ENCODE measurements around the gene DNAAF1. TPM values are rescaled to one million over a fixed set of nuclear protein-coding genes. Genes with fewer than 3 reads are reported as not detected.

DNAAF1 gene
- total and polyA plus RNA-seq, 2 of the 4 experiments (the other 2 are of a cell fraction): 0.05 TPM; not detected in 1

- H2AK9ac ChIP-seq (replicated peaks; ENCODE audit: low read depth, low read length, poor library complexity): no peak overlapping the region
- no peaks in the 10 kb centered on the region; the same call in 1 of the 2 replicates for H4K20me1 ChIP-seq (ENCODE audit: insufficient read depth, low read length)
- H2AFZ ChIP-seq (replicated peaks; ENCODE audit: low read length, poor library complexity): no peak overlapping the region
- no peaks in the 10 kb centered on the region for H3K9me1 ChIP-seq (ENCODE audit: insufficient read depth, low read length)
- intact Hi-C loops (cut with micrococcal nuclease): no loop called here
- no peak overlapping the region for H4K5ac ChIP-seq (ENCODE audit: low read depth, low read length)
- H2BK5ac ChIP-seq (ENCODE audit: low read depth, low read length, poor library complexity, severe bottlenecking): no peak overlapping the region
- no peaks in the 10 kb centered on the region for H3K9me3 ChIP-seq (ENCODE audit: control insufficient read depth, insufficient read depth, low read length)
- no peak overlapping the region for H3K56ac ChIP-seq (ENCODE audit: extremely low read depth, insufficient read depth, low read length)
- H4K8ac ChIP-seq (ENCODE audit: low read depth in 2 of 2, low read length in 2 of 2): no peak overlapping the region
- H3K23ac ChIP-seq (ENCODE audit: low read depth, low read length): no peak overlapping the region
- H3K4ac ChIP-seq (ENCODE audit: low read depth, low read length): no peak overlapping the region
- H3K79me1 ChIP-seq (ENCODE audit: low read depth in 1 of 2, low read length in 2 of 2): no peaks in the 10 kb centered on the region
- ChIA-PET POLR2A (ENCODE audit: unreplicated experiment) (no interaction called here), CTCF (interaction anchor here (0.7 to 0.8 kb wide), 2 partner anchors 8 to 150 kb away, joined by 3 read pairs; partner anchors contain the start of gene TAF1C)
- H3K27me3 ChIP-seq (ENCODE audit: control insufficient read depth, insufficient read depth, low read length): peaks cover 34% of the 10 kb centered on the region
- ATAC-seq (ENCODE audit: low read depth) (no peak), DNase-seq (no peak)
- no TSS peak for BruUV-seq (replicated peaks)
- no peak overlapping the region for H2BK120ac ChIP-seq (ENCODE audit: low read depth, low read length)
- H2AK5ac ChIP-seq (ENCODE audit: low read depth, low read length): no peak overlapping the region
- H3K14ac ChIP-seq (replicated peaks; ENCODE audit: low read depth, low read length): no peak overlapping the region
- H2BK20ac ChIP-seq (ENCODE audit: low read depth, low read length): no peak overlapping the region
- H3K18ac ChIP-seq (ENCODE audit: low read depth, low read length): no peak overlapping the region
- no peak overlapping the region for H4K91ac ChIP-seq (ENCODE audit: insufficient read depth, low read depth, low read length)
- WGBS, 2 experiments (ENCODE audit: extremely low coverage in 2 of 2, insufficient read length in 1 of 2): 65% methylated on average over 20 of the region's 38 CpGs; no CpG with 5 or more reads in 1 of the 2 experiments
- in situ Hi-C loops (cut with MboI; ENCODE audit: low sequenced_read_pairs): no loop called here
- no peak overlapping the region for H3K9ac ChIP-seq (ENCODE audit: low read depth, low read length)
- no peak overlapping the region for H3K27ac ChIP-seq (ENCODE audit: insufficient read depth, low read length)
- dilution Hi-C loops (cut with HindIII; ENCODE audit: low sequenced_read_pairs, unreplicated experiment): no loop called here
- no peak overlapping the region for H2BK15ac ChIP-seq (ENCODE audit: low read depth, low read length)
- H3K4me1 ChIP-seq (ENCODE audit: control insufficient read depth, insufficient read depth, low read length): peaks cover 2% of the 10 kb centered on the region; the same call in 1 of the 2 replicates
- no peaks in the 10 kb centered on the region for H3K36me3 ChIP-seq (ENCODE audit: control insufficient read depth, insufficient read depth, low read length)
- H3K4me3 ChIP-seq (ENCODE audit: insufficient read depth, low read depth, low read length): no peak overlapping the region
- no peak overlapping the region for H3K4me2 ChIP-seq (ENCODE audit: low read depth, low read length)
- TF ChIP-seq RAD21 (IDR thresholded peaks at IDR 0.05; ENCODE audit: low read length) (no peak), POLR2A (IDR thresholded peaks at IDR 0.05; ENCODE audit: low read depth, low read length) (no peak), SMC3 (IDR thresholded peaks at IDR 0.05; ENCODE audit: low read depth, low read length) (no peak), NFE2L2 (IDR thresholded peaks at IDR 0.05; ENCODE audit: low read depth, low read length) (no peak), CHD1 (IDR thresholded peaks at IDR 0.05; ENCODE audit: low read depth, low read length) (no peak), MAFK (IDR thresholded peaks at IDR 0.05; ENCODE audit: low read depth, low read length) (no peak), FOS (IDR thresholded peaks at IDR 0.05; ENCODE audit: low read depth, low read length) (no peak), RCOR1 (IDR thresholded peaks at IDR 0.05; ENCODE audit: insufficient replicate concordance, low read length) (no peak), CEBPB (IDR thresholded peaks at IDR 0.05; ENCODE audit: low read depth, low read length) (no peak), MAZ (IDR thresholded peaks at IDR 0.05; ENCODE audit: borderline replicate concordance, low read depth, low read length) (no peak), BHLHE40 (IDR thresholded peaks at IDR 0.05; ENCODE audit: low read depth, low read length) (no peak), MXI1 (IDR thresholded peaks at IDR 0.05; ENCODE audit: borderline replicate concordance, low read depth, low read length) (no peak)
- TF ChIP-seq, protein P1, sequence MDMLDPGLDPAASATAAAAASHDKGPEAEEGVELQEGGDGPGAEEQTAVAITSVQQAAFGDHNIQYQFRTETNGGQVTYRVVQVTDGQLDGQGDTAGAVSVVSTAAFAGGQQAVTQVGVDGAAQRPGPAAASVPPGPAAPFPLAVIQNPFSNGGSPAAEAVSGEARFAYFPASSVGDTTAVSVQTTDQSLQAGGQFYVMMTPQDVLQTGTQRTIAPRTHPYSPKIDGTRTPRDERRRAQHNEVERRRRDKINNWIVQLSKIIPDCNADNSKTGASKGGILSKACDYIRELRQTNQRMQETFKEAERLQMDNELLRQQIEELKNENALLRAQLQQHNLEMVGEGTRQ (IDR thresholded peaks at IDR 0.05; ENCODE audit: low read depth, low read length): no peak
- TF ChIP-seq, protein P2, sequence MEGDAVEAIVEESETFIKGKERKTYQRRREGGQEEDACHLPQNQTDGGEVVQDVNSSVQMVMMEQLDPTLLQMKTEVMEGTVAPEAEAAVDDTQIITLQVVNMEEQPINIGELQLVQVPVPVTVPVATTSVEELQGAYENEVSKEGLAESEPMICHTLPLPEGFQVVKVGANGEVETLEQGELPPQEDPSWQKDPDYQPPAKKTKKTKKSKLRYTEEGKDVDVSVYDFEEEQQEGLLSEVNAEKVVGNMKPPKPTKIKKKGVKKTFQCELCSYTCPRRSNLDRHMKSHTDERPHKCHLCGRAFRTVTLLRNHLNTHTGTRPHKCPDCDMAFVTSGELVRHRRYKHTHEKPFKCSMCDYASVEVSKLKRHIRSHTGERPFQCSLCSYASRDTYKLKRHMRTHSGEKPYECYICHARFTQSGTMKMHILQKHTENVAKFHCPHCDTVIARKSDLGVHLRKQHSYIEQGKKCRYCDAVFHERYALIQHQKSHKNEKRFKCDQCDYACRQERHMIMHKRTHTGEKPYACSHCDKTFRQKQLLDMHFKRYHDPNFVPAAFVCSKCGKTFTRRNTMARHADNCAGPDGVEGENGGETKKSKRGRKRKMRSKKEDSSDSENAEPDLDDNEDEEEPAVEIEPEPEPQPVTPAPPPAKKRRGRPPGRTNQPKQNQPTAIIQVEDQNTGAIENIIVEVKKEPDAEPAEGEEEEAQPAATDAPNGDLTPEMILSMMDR (conservative IDR thresholded peaks at IDR 0.05; ENCODE audit: low read depth, low read length): no peak
- TF ChIP-seq, protein P3, sequence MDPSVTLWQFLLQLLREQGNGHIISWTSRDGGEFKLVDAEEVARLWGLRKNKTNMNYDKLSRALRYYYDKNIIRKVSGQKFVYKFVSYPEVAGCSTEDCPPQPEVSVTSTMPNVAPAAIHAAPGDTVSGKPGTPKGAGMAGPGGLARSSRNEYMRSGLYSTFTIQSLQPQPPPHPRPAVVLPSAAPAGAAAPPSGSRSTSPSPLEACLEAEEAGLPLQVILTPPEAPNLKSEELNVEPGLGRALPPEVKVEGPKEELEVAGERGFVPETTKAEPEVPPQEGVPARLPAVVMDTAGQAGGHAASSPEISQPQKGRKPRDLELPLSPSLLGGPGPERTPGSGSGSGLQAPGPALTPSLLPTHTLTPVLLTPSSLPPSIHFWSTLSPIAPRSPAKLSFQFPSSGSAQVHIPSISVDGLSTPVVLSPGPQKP (IDR thresholded peaks at IDR 0.05; ENCODE audit: borderline replicate concordance, low read depth, low read length): no peak
Measured at GRCh38 chr16:84195201-84196093, 50.3 kb downstream of the DNAAF1 start.
